Bronchial epithelial cell (primary cell): ENCODE results near the gene APOD. TPM values are rescaled to one million over a fixed set of nuclear protein-coding genes. Genes with fewer than 3 reads are reported as not detected.
A peak's percentile ranks its signal among the peaks of the same experiment; 100 is the strongest.
"Not testable (repeated sequence)": the region's sequence is repeated elsewhere in the genome, so short reads cannot be mapped to it uniquely, and the experiment has no call there.

Experiments used
- DNase-seq: peaks from one replicate; pipeline ENCODE4 v3.0.0-alpha.2; 2010; ENCODE audit warnings: low read depth
- FAIRE-seq: peaks from 2 replicates; lab custom pipeline; 2011; peaks lifted over from hg19 to GRCh38; lab: Jason Lieb, UNC
- H3K27me3 ChIP-seq: 2 replicates; pipeline ENCODE4 v1.5.1; 2011; ENCODE audit warnings: low read length; ENCODE audit not compliant: control insufficient read depth, insufficient read depth
- H3K36me3 ChIP-seq: 2 replicates; pipeline ENCODE4 v1.5.1; 2011; ENCODE audit warnings: low read length; ENCODE audit not compliant: control insufficient read depth, insufficient read depth
- H3K4me3 ChIP-seq: 2 replicates; pipeline ENCODE4 v1.5.1; 2011; ENCODE audit warnings: mild to moderate bottlenecking, low read depth, low read length, control low read depth
- total RNA-seq: library from RNA; depleted of rRNA; stranded (reverse); fragments of >200 nt; gene quantifications from 2 replicates; pipeline ENCODE4 v1.2.1, GENCODE V29; 2014
- TF ChIP-seq, protein P1 (sequence below): IDR thresholded peaks from 2 replicates; pipeline ENCODE4 v1.5.1; 2011; ENCODE audit warnings: mild to moderate bottlenecking, moderate library complexity, low read length, control low read depth, inconsistent platforms; ENCODE audit not compliant: insufficient read depth, severe bottlenecking

The APOD gene
- total RNA-seq, 1 donor from 2014 or later = 3.9 TPM

GRCh38 chr3:195623217-195623965 lies 39.7 kb upstream of the APOD start:
- H3K4me3 ChIP-seq, H3K27me3 ChIP-seq, FAIRE-seq, DNase-seq, H3K36me3 ChIP-seq: not testable (repeated sequence)

DNA sequence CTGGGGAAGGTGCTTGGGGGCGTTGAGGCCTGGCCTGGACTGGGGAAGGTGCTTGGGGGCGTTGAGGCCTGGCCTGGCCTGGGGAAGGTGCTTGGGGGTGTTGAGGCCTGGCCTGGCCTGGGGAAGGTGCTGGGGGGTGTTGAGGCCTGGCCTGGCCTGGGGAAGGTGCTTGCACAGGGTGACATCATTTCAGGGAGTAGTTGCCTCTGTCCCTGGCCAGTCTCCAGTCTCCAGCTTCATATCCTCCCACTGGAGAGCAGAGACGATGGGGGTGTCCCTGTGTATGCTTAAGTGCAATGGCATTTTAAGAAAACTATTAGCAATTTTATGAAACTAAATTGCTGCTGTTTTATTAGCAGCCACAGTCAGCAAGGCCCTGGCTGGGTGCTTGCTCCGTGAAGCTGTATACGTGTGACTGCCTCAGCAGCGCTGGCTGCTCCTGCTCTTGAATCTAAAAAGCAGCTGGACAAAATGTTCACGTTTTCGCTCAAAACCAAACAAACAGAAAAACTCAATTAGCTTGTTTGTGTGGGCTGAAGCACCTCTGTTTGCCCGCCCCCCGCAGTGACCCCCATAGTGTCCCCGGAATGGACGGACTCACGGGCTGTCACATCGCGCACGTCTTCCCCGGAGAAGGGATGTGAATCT lies 38.9 kb upstream of the APOD start:
- H3K36me3 ChIP-seq, DNase-seq, H3K4me3 ChIP-seq, H3K27me3 ChIP-seq, FAIRE-seq: not testable (repeated sequence)

DNA sequence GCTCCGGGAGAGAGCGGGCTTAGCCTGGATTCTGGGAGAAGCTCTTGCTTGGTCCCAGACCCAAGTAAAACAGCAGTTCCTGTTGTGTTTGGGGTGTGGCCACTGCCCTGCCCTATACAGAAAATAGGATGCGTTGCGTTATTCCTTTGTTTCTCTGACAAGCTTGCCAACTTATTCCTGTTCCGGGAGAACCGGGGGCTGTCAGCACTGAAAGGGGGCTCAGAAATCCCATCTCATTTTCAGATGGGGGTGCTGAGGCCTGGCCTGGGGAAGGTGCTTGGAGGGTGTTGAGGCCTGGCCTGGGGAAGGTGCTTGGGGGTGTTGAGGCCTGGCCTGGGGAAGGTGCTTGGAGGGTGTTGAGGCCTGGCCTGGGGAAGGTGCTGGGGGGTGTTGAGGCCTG lies 38.3 kb upstream of the APOD start:
- not testable (repeated sequence) for H3K4me3 ChIP-seq, H3K27me3 ChIP-seq, DNase-seq, FAIRE-seq, H3K36me3 ChIP-seq

DNA sequence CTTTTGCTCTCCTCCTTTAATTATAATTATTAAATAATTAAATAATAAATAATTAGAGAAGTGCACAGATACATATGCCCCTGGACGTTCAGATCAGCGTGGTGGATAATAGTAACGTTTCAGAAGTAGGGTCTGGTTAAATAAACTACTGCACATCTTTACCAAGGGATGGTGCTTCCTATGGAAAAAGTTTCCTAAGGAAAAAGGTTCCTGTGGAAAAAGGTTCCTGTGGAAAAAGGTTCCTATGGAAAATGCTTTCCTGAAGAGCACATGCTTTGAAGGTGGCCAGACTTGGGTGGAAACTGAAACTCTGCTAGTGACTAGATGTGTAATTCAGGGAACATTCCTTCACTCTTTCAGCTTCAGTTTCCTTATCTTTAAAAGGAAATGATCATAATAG lies 37.4 kb upstream of the APOD start:
- H3K36me3 ChIP-seq, H3K4me3 ChIP-seq, DNase-seq, FAIRE-seq, H3K27me3 ChIP-seq: not testable (repeated sequence)

DNA sequence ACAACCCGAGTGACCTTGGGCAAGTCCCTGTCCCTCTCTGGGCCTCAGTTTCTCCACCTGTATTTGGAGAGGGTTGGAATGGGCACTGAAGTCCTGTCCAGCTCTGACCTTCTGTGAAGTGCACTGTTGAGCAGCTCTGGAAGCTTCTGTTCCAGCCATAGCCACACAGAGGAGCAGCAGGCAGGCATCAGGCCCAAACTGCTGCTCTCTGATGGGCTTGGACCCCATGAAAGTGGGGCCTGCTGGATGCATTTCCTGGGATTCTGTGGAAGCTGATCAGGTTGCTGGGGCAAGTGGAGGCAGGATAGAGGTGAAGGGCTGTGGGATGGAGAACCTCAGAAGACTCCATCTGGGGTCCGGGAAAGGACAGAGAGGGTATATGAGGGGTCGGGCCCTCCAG lies 36.7 kb upstream of the APOD start:
- DNase-seq, H3K27me3 ChIP-seq, FAIRE-seq, H3K36me3 ChIP-seq, H3K4me3 ChIP-seq: not testable (repeated sequence)

- DNase-seq, H3K36me3 ChIP-seq, H3K4me3 ChIP-seq, H3K27me3 ChIP-seq, FAIRE-seq: not testable (repeated sequence)
Measured at GRCh38 chr3:195619591-195620369, 36.0 kb upstream of the APOD start.

- not testable (repeated sequence) for FAIRE-seq, H3K4me3 ChIP-seq, H3K27me3 ChIP-seq, H3K36me3 ChIP-seq, DNase-seq
Measured at GRCh38 chr3:195617784-195618659, 34.3 kb upstream of the APOD start.

DNA sequence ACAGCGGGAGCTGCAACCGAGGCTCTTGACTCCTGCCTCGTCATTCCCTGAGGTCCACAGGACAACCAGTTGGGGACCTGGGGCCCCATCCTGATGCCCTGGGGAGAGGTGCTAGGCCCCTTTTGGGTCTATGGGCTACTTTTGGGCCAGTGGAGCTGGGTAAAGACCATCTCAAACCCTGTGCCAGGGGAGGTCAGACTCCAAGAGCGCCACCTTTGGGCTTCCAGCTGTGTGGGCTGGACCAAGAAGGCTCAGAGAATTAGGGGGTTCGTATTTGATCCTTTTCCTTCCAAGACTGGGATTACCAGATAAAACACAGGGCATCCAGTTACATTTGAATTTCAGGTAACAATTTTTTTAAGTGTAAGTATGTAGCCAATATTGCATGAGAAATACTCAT lies 33.4 kb upstream of the APOD start:
- H3K27me3 ChIP-seq, FAIRE-seq: not testable (repeated sequence)

DNA sequence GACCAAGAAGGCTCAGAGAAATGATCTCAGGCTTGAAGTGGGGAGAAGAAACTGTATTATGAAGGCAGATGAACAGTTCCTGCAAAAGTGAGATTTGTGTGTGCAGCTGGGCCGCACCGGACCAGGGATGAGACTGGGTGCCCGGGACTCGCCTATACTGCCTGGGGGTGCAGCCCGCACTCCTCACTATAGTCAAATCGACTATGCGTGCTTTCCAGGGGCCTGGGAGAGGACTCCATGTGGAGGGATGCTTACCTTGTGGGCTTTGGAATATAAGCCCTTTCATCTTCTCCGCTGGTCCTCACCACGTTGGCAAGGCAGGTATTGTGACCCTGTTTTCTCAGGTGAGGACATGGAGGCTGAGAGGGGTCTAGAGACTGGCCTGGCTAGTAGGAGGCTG lies 32.9 kb upstream of the APOD start:
- TF ChIP-seq, protein P1, sequence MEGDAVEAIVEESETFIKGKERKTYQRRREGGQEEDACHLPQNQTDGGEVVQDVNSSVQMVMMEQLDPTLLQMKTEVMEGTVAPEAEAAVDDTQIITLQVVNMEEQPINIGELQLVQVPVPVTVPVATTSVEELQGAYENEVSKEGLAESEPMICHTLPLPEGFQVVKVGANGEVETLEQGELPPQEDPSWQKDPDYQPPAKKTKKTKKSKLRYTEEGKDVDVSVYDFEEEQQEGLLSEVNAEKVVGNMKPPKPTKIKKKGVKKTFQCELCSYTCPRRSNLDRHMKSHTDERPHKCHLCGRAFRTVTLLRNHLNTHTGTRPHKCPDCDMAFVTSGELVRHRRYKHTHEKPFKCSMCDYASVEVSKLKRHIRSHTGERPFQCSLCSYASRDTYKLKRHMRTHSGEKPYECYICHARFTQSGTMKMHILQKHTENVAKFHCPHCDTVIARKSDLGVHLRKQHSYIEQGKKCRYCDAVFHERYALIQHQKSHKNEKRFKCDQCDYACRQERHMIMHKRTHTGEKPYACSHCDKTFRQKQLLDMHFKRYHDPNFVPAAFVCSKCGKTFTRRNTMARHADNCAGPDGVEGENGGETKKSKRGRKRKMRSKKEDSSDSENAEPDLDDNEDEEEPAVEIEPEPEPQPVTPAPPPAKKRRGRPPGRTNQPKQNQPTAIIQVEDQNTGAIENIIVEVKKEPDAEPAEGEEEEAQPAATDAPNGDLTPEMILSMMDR = no peak
- no peak for FAIRE-seq
- H3K27me3 ChIP-seq = no peaks in the 10 kb centered on the region

More for the DNA sequence above, 33.4 kb upstream of the APOD start:
- DNase-seq, H3K36me3 ChIP-seq, H3K4me3 ChIP-seq: not testable (repeated sequence)

DNA sequence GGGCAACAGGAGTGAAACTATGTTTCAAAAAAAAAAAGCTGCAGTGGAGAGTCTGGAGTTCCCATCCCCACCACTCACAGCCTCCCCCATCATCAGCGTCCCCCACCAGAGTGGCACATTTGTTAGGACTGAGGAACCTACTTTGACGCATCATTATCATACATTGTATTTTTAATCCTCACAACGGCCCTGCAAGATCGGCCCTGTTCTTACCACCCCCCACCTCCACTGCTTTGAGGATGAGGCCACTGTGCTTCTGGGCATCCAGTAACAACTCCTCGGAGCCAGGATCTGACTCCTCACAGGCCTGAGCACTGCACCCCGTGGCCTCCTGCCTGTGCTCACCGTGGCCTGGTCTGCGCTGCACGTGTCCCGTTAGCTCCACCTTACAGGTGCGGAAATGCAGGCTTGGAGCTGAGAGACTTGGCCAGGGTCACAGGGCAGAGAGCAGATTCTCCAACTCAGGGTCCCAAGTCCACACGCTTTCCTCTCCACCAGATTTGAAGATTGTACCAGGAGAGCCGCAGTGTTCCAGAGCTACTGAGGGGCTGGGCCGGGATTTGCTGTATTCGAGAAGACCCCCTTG lies 32.3 kb upstream of the APOD start:
- FAIRE-seq, DNase-seq: not testable (repeated sequence)

More for the DNA sequence above, 32.9 kb upstream of the APOD start:
- no peak for DNase-seq
- H3K4me3 ChIP-seq = no peak overlapping the region
- H3K36me3 ChIP-seq = no peaks in the 10 kb centered on the region

DNA sequence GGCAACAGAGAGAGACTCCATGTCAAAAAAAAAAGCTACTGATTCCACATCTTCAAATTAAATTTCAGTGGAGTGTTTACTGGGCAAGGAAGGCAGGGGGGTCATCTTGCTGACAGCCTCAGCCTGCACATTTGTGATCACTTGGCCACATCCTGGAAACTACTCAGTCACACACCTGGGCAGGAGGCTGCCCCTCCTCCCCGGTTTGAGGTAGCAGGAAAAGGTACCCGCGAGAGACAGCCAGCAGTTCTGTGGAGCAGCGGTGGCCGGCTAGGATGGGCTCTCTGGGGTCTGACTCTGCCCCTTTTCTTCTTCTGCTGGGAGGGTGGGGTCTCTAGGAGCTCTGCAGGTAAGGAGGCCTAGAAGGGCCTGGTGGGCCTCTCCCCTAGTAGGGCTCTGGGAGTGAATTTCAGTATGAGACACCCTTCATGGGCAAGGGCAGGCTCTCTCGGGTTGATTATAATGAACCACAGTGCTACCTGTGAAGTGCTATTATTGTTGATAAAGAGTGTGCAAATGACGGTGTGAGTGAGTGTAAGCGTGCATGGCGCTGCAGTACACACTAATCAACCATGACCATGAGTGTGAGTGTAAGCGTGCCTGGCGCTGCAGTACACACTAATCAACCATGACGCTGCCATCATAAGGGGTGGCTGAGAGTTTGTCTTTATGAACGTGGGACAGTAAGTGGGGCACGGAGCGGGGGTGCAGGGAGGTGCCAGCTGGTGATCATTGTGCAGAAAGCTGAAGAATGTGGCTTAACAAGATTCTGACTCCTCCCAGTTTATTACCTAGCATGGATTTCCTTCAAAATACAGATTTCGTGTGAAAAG lies 31.1 kb upstream of the APOD start:
- FAIRE-seq (peak; percentile 36), DNase-seq (peak; percentile 47)
- not testable (repeated sequence) for H3K4me3 ChIP-seq

More for the DNA sequence above, 32.3 kb upstream of the APOD start:
- H3K4me3 ChIP-seq, H3K36me3 ChIP-seq, H3K27me3 ChIP-seq: not testable (repeated sequence)

More for the DNA sequence above, 31.1 kb upstream of the APOD start:
- not testable (repeated sequence) for H3K27me3 ChIP-seq, H3K36me3 ChIP-seq
